NB4 (cell line): ENCODE data around the gene MAST4.

Source experiments
- CTCF ChIP-seq: IDR thresholded peaks from one replicate; pipeline ENCODE4 v1.5.1; 2012; ENCODE audit warnings: low read depth, low read length
- POLR2A ChIP-seq: IDR thresholded peaks from 2 replicates; pipeline ENCODE4 v1.6.1; 2011; ENCODE audit warnings: mild to moderate bottlenecking; ENCODE audit not compliant: insufficient read length; ENCODE audit errors: extremely low read depth

GRCh38 chr5:66863243-66864170 is 267.3 kb downstream of the MAST4 start:
- no peak for TF ChIP-seq CTCF
- no peak for TF ChIP-seq POLR2A
